GM12891 (cell line): Measurements from ENCODE around the gene GRIK4.

Experiments used
- POLR2A ChIP-seq: IDR thresholded peaks from 2 replicates; pipeline ENCODE4 v1.6.1; 2011; ENCODE audit warnings: low read depth, low read length, control low read depth
- POLR2AphosphoS5 ChIP-seq: IDR thresholded peaks from 2 replicates; pipeline ENCODE4 v1.6.1; 2011; ENCODE audit warnings: low read depth, low read length, control low read depth
- POU2F2 ChIP-seq: IDR thresholded peaks from 2 replicates; pipeline ENCODE4 v1.6.1; 2011; ENCODE audit warnings: low read depth, mild to moderate bottlenecking, control low read depth, low read length, moderate library complexity
- SPI1 ChIP-seq: IDR thresholded peaks from 2 replicates; pipeline ENCODE4 v1.6.1; 2011; ENCODE audit warnings: low read depth, low read length, control low read depth
- TAF1 ChIP-seq: IDR thresholded peaks from 2 replicates; pipeline ENCODE4 v1.6.1; 2011; ENCODE audit warnings: low read depth, low read length, control low read depth

DNA sequence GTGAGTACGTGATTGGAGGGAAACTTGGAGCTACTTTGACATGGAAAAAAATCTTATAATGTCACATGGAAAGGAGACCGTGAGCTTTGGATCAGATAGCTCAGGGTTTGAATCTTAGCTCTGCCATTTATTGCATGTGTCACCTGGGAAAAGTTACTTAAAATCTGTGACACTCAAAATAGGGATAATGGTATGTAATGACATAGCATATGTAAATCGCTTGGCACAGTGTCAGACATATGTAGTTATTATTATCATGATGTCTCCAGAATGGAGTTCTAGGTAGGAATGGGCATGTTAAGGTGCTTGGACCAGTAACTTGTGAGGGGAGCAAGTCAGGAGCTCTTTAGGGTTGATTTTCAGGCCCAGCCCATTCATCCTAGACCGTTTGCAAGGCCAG, 75.8 kb downstream of the GRIK4 start:
- TF ChIP-seq POLR2AphosphoS5 (no peak), POLR2A (no peak), TAF1 (no peak), SPI1 (no peak), POU2F2 (no peak)
